Jurkat, Clone E6-1 (cell line): Measurements from ENCODE around the gene EPN3.

Source experiments
- DNase-seq: peaks from one replicate; pipeline ENCODE4 v3.0.0-alpha.2; 2011; ENCODE audit warnings: low read depth, low spot score
- H3K4me3 ChIP-seq: 2 replicates; pipeline ENCODE4 v1.5.1; 2011; ENCODE audit warnings: mild to moderate bottlenecking, low read length, control low read depth, moderate library complexity

The EPN3 gene

DNA sequence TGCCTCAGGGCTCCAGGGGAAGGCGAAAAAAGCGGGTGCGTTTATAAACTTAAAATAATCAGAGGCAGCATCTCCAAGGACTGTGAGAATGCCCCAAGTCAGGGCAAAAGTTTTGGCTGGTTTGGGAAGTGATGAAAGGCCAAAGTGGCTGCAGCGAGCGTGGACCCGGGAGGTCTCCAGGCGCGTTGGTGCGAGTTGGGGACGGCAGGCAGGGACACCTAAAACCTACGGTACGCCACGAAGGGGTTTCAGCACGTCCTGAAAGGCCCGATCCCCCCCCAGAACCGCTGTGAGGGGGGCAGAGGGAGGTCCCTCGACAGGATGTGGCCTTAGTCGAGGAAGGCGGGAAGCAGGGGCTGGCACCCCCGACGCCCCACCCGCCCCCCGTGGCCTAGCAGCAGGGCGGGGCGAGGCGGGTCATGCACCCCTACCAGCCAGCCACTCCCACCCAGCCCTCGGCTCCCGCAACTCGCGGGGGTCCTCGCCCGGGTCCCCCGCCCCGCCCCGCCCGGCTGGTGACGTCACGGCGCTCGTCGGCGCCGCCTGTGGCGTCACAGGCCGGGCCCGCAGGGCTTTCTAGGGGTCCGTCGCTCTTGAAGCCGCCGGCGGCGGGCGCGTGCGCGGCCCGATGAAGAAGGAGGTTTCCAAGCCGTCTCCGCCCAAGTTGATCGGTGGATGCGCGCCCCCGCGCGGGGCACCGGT, 24.5 kb upstream of the EPN3 start, which contains the start of gene MYCBPAP:
MYCBPAP (plus strand) TSS at position 569 of the 702 bp plus-strand sequence. CDS start 236 bp downstream, outside the sequence.
- peak within 1 kb of the TSS; percentile 93 for H3K4me3 ChIP-seq
- DNase-seq: peak; percentile 77

DNA sequence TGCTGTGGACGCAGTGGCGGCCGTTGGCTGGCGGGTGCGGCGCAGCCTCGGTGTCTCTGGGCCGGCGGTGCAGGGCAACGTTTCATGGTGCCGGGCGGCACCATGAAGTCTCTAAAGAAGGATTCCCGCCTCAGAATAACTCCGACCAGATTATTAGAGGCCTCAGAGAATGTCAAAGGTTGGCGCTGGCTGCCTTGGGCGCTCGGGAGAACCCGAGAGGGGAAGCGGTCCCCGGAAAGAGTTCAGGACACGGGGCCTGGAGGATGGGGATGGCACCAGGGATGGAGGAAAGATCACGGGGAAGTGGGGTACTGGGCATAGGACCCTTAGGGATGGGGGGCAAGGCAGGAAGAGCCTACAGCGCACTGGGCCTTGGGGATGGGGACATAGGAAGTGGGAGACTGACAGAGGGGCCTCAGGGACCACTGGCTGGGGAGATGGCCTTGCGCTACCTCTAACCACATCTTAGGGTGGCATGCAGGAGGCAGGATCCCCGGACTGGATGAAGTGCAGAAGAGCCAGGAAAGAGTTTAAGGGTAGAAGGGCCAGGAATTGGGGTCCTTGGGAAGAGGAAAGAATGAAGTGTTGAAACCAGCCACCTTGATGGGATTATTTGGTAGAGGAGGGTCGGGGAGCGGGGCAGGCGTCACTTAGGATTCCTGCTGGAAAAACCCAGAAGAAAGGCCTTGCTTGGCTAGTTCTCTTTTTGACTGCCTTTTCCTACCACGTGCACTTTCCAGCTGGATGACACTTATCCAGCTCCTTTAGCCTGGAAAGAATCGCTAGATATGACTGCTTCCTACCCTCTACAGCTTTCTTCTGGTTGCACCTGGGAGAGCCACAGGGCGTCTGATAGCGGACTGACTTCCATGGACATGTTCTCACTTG, 23.7 kb upstream of the EPN3 start:
- DNase-seq: no peak
- H3K4me3 ChIP-seq: peak overlapping the region; percentile 93

DNA sequence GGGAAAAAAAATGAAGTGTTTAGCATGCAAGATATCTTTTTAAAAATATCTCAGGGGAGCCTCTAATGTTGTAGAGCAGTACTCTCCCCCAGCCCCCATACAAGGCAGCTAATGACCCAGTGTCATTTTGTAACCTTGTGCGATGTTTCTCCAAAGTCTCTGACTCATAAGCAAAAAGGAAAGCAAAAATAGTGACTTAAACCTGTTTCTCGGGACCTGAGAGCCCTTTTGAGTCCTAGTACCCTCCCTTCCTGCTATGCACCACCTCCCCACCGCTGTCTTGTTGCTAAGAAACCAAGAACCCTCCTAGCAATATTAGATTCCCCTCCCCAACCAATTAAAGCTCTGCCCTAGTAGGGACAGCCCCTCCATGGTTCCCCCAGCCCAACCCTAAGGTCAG, 21.5 kb upstream of the EPN3 start:
- H3K4me3 ChIP-seq: no peak overlapping the region
- DNase-seq: no peak

DNA sequence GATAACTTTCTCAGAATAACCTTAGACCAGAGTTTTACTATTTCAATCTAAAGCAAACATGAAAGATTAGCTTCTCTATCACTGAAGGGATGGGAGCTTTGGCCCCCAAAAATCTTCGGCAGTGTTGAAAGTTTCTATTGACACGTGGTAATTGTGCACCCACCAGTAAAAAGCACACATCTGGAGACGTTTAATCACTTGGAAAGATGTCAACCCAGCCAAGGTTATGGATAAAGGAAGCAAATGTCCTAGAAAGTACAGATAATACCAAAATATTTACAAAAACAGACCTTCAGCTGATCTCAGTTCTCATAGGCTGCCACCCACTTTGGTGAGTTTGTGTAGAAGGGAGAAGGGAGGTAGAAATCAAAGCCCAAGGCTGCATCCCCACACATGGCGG, 19.0 kb upstream of the EPN3 start:
- no peak overlapping the region for H3K4me3 ChIP-seq
- DNase-seq: no peak

DNA sequence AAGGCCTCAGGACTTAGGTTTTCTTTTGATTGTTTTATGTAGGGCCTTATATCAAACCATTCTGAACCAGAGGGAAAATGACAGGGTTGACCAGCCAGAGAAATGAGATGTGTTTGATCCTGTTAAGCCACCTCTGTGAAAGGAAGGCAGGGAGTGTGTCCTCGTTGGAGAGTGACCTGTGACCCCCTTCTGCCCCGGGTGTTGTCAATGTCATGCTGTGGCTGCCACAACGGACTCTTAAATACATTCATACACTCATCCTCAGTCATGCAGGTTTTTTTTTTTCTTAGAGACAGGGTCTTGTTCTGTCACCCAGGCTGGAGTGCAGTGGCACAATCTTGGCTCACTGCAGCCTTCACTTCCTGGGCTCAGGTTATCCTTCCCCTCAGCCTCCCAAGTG, 18.1 kb upstream of the EPN3 start:
- no peak for DNase-seq
- no peak overlapping the region for H3K4me3 ChIP-seq

DNA sequence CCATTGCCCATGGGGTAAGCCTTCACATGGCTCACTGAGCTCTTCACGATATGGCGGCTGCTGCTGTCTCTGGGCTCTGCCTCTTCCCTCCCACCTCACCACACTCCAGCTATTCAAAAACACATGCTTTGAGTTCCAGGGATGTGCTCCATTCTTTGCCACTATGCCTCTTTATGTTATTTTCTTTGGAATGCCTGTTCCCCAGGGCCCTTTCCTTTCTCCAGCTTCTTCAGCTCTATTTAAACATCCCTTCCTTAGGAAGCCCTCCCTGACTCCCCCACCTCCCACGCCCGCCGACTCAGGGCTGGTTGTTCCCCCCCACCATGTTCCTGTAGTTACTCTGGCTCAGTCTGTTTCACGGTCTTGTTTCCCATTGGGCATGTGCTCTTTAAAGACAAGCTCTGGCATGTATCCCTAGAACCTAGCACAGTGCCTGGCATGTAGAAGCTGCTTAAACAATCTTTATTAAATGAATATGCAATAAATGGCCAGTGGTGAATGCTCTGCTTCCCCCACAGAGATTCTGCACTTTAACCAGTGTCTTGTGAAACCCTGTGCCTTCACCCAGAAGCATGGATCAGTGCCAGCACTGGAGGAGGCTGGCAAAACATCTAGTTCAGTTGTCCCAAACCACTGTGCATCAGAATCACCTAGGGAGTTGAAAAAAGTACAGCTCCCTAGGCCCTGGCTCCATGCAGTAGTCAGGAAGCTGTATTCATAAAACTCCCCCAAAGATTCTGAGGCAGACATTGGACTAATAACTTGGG, 17.4 kb upstream of the EPN3 start:
- DNase-seq: no peak
- H3K4me3 ChIP-seq: no peak overlapping the region

DNA sequence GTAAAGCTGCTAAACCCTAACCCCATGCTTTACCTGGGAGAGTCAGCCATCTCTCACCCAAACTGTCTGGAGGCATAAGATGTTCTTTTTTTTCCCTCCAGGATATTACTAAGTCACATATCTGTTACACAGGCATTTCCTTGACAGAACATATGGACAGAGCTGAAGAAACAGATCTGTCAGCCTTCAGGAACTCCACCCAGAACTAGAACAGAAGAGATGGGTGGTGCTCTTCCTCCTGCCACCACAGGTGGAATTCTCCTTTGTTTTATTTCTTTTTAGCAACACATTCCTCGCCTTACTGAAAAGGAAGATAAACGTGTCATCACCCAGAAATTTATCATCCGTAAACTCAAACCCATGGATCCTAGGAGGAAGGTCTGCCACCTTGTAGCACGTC, 15.5 kb upstream of the EPN3 start:
- H3K4me3 ChIP-seq: no peak overlapping the region
- no peak for DNase-seq

DNA sequence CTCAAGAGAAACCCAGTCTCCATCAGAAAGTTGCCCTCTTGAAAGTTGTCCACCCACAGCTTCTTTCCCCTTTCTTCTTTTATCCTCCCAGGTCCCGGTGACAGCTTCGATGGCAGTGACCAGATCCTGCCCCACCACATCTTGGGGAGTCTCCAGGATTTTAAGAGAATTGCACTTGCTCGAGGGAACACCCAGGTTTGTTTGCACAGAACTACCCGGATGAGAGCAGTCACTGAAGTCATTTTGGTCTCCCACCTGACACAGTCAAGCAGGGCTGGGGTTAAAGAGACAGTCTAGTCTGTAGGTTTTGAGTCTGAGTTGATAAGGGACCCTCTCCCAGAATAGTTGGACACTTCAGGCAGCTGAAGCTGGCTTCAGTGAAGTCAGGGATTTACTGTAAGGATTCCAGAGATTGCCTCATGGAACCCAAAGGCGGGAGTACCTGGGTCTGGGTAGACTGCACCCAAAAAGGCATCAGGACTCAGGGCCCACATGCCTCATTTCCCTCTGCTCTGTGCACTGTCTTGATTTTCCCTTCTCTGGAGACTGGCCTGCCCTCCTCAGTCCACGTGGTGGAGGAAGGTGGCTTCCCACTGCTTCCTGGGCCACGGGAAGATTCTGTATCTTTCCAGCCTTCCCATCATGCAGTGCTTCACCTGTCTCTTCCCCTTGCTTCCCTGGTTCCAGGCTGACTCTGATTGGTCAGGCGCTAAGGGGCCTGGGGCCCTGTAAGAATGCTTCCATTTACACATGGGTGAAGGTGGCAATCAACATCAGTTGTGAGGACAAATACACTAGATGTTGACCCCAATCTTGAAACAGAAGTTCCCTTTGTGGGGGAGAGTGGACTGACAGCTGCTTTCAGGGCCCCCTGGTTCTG, 14.8 kb upstream of the EPN3 start:
- no peak overlapping the region for H3K4me3 ChIP-seq
- no peak for DNase-seq

DNA sequence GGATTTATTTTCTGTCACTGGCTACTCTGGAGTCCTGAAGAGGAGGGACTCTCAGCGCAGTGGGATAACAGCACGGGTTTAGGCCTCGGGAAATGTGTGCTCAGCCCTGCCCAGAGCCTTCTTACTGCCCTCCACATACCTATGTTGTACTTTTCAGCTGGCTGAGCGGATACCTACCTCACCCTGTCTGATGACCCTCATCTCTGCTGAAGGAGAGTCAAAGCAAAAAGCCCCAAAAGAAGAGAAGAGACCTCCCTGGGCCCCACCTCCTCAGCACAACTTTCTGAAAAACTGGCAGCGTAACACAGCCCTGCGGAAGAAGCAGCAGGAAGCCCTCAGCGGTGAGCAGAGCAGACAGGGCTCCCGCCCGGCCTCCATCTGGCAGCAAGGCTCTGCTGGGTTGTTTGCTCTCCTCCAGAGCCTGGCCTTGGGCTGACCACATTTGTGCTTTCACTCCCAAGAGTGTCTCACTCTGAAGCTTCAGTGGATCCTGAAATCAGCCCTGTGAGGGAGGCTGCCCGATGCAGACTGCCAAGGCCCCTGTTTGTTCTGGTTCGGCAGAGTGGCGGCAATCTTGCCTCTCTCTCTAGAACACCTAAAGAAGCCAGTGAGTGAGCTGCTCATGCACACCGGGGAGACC, 14.0 kb upstream of the EPN3 start:
- DNase-seq: no peak
- H3K4me3 ChIP-seq: no peak overlapping the region

DNA sequence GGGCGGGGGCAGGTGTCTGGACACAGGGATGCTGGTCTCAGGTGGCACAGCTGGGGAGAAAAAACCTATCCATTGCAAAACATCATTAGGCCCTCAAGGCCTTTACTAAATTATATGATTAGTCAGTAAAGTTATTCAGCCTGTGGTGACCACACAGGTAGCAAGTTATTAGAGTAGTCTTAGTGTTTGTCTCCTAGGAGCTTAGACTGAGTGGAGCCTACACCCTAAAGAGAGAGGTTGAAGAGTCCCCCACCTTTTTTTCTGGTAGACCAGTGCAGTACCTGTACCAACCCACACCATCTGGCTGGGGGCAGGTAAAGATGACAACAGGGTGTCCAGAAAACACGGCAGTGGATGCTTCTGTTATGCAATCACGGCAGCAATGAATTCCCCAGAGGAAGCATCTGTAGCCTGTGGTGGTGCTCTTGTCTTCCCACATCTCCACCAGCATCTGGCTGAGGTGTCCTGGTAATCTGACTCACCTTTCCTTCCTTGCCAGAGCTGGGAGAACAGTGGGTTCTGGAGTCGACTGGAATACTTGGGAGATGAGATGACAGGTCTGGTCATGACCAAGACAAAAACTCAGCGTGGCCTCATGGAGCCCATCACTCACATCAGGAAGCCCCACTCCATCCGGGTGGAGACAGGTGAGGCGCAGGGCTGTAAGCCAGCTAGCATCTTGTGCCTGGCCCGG, 13.2 kb upstream of the EPN3 start:
- H3K4me3 ChIP-seq: no peak overlapping the region
- no peak for DNase-seq

DNA sequence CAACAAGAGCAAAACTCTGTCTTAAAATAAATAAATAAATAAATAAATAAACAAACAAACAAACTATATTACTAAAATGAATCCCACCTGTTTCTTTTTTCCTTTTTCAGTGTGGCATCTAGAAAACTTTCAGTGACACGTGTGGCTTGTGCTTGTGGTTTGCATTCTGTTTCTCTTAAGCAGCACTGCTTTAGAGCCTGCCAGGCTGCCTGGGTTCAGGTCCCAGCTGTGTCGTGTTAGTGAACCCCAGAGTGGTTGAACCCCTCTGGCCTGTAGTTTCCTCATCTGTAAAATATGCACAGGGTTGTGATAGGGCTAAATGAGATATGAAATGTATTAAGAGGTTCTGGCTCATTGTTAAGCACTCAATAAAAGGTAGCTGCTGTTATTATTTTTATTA, 12.1 kb upstream of the EPN3 start:
- H3K4me3 ChIP-seq: no peak overlapping the region
- no peak for DNase-seq

DNA sequence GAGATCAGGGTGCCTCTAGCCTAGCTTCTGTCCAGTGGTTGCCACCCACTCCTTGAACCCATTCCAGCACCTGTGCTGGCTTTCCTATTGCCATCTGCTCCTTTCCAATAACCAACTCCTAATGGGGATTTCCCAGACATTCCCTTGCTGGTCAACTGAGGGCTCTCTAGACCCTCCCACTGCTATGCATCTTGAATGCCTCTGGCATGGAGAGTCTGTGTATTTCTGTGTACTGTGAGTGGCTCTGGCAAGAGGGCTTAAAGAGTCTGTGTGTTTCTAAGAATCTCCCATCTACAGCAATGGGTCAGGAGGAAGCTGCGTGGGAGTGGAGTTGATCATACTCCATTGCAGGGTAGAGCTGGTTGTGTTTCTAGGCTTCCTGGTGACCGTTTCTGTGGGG, 11.0 kb upstream of the EPN3 start:
- no peak overlapping the region for H3K4me3 ChIP-seq
- no peak for DNase-seq

DNA sequence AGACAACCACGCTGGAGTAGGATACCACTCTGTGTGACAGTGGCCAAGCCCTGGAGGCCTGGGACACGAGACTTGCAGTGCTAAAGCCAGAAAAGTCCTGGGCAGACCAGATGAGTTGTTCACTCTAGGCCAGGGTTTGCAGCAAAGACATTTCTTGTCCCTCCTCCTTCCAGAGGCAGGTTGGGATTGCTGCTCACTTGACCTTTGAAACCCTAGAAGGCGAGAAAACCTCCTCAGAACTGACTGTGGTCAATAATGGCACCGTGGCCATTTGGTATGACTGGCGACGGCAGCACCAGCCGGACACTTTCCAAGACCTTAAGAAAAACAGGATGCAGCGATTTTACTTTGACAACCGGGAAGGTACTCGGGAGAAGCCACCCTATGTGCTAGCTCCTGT, 9.8 kb upstream of the EPN3 start:
- DNase-seq: no peak
- H3K4me3 ChIP-seq: no peak overlapping the region

DNA sequence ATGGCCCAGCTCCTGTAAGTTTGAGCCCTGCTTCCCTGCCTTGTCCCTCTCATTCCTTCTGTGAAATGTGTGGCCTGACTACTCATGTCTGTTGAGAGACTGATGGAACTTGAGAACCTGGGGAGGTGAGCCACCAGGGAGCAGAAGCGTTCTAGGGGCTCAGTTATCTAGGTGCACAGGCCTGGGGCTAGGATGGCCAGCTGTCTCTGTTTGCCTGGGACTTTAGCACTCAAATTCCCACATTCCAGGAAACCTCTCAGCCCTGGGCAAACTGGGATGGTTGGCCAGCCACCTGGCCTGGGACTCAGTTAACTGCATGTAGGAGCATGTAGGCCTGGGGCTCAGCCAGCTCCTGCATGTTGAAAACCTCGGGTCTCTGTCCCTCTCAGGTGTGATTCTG, 9.3 kb upstream of the EPN3 start:
- DNase-seq: no peak
- no peak overlapping the region for H3K4me3 ChIP-seq

DNA sequence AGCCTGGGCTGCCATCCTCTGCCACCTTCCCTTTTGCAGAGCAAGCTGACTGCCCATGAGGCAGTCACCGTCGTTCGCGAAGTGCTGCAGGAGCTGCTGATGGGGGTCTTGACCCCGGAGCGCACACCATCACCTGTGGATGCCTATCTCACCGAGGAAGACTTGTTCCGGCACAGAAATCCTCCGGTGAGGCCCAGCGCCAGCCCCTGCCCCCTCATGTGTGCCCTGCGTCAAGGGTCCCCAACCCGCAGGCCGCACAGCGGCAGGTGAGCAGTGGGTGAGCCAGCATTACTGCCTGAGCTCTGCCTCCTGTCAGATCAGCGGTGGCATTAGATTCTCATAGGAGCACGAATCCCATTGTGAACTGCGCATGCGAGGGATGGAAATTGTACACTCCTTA, 7.7 kb upstream of the EPN3 start:
- no peak for DNase-seq
- H3K4me3 ChIP-seq: no peak overlapping the region

DNA sequence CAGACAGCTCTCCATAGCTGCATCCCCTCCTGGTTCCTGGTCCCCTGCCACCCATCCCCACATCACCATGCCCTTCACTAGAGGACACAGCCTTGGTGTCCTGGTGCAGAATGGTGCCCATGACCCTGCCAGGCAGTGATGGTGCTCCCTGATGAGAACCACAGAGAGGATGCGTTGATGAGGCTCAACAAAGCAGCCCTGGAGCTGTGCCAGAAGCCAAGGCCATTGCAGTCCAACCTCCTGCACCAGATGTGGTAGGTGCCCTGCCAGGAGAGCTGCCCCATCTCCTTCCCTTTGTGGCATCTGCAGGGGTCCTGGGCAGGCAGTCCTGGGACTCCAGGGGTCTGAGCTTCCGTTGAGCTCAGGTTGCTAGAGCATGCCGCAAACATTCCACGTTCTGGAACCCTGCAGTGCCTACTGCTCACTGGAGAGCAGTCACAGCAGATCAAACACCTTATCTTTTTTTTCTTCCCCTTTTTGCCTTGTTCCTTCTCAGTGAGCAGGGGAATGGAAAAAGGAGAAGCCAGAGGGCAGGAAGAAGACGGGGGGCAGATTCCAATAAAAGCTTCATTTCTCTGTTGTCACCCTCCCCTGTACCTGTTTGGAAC, 5.3 kb upstream of the EPN3 start:
- H3K4me3 ChIP-seq: no peak overlapping the region
- no peak for DNase-seq

DNA sequence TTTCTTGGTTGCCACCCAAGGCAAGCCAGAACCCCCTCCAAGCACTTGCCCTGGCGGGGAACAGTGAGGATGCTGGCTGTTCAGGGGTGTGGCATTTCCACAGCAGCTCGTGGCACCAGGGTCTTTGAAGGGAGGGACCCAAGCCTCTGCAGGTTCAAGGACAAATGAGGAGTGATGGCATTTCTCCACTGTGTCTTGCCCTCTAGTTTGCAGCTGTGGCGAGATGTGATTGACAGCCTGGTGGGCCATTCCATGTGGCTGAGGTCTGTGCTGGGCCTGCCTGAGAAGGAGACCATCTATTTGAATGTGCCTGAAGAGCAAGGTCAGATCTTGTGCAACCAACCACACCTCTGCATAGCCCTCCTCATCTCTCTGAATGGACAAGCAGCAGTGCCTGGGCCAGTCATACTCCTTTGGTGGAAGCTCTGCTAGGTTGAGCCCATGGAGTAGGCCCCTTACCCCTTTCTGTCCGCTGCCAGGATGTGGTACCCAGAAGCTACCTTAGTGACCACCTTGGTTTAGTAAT, 4.5 kb upstream of the EPN3 start:
- DNase-seq: no peak
- no peak overlapping the region for H3K4me3 ChIP-seq
